Globus pallidus (tissue), 1 donor: Measurements from ENCODE around the gene MNDA.
"Not testable (repeated sequence)": the region's sequence is repeated elsewhere in the genome, so short reads cannot be mapped to it uniquely, and the experiment has no call there.

Source experiments
- DNase-seq: peaks from one replicate; pipeline ENCODE4 v3.0.0-alpha.2; 2015; ENCODE audit warnings: low spot score

MNDA gene

DNA sequence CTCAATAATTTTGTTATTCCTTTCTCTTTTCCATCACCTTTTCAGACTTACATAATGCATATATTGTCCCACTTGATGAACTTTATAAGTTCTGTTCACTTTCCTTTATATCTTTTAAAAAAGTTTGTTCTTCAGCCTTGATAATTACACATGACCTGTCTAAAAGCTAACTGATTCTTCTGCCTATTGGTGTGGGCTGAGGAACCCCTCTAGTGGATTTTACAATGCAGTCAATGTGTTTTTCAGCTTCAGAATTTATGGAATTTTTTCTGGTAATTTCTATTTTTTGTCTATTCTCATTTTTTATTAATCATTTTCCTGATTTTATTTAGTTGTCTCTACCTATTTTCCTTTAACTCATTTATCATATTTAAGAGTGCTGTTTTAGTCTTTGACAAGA lies 7.5 kb downstream of the MNDA start:
- no peak for DNase-seq

DNA sequence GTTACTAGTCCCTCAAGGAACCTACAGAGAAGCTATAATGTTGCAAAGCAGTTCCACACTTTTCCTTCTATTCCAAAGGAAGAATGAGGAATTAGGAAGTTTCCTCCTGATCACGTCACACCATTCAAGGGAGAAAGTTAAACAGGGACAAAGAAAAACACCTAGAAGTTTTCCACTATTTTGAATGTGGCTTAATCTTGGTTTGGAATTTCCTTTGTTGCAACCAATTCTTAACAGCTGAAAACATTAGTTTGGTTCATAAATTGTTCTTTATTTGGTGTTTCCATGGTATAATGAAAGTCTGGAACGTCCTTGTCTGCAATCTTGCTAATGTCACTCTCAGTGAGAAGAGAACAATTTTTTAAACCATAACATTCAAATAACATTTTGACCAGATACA lies 8.4 kb downstream of the MNDA start:
- no peak for DNase-seq

DNA sequence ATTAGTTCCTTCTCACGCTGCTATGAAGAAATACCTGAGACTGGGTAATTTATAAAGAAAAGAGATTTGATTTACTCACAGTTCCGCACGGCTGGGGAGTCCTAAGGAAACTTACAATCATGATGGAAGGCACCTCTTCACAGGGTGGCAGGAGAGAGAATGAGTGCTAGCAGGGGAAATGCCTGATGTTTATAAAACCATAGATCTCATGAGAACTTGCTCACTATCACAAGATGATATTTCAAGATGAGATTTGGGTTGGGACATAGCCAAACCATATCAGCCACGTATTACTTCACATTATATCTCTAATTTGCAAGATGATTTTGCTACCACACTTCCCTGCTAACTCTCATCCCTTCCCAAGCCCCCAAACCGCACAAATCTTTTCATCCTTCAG lies 9.1 kb downstream of the MNDA start:
- no peak for DNase-seq

DNA sequence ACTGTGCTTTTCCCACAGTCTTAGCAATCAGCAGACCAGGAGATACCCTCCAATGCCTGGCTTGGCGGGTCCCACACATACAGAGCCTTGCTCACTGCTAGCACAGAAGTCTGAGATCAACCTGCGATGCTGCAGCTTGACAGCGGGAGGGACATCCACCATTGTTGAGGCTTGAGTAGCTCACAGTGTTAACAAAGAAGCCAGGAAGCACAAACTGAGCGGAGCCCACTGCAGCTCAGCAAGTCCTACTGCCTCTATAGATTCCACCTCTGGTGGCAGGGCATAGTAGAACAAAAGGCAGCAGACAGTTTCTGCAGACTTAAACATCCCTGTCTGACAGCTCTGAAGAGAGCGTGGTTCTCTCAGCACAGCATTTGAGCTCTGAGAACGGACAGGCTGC lies 33.4 kb downstream of the MNDA start:
- no peak for DNase-seq

DNA sequence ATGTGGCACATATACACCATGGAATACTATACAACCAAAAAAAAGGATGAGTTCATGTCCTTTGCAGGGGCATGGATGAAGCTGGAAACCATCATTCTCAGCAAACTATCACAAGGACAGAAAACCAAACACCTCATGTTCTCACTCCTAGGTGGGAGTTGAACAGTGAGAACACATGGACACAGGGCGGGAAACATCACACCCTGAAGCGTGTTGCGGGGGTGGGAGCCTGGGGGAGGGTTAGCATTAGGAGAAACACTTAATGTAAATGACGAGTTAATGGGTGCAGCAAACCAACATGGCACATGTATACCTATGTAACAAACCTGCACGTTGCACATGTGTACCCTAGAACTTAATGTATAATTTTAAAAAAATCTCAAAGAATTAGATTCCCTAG lies 39.3 kb downstream of the MNDA start:
- DNase-seq: not testable (repeated sequence)

DNA sequence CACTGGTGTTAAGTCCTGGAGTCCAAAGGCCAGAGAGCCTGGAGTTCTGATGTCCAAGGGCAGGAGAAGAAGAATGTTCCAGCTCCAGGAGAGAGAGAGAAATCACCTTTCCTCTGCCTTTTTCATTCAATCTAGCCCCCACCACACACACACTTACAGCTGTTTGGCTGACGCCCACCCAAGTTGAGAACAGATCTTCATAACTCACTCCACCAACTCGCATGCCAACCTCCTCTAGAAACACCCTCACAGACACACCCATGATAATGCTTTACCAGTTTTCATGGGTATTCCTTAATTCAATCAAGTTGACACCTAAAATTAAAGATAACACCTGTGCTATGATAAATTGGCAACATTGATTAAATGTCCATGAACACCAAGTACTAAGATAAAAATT lies 42.0 kb downstream of the MNDA start:
- no peak for DNase-seq

DNA sequence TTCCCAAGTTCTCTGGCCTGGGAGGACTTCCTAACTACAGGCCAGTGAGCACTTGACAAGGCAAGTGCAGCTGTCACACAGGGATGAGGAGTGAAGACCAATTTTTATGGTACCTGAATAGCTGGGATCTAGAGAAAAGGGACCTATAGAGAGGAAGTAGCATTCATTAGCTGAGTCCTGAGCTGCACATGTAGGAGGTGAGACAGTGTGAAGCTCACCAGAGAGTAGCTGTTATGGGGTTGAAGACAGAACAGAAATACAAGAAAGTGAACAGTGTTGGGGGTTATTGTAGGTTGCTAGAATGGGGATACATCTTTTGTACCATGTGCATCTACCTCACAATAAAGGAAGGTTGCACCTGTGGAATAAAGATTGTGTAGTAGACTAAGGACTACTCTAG lies 62.5 kb downstream of the MNDA start:
- DNase-seq: no peak

DNA sequence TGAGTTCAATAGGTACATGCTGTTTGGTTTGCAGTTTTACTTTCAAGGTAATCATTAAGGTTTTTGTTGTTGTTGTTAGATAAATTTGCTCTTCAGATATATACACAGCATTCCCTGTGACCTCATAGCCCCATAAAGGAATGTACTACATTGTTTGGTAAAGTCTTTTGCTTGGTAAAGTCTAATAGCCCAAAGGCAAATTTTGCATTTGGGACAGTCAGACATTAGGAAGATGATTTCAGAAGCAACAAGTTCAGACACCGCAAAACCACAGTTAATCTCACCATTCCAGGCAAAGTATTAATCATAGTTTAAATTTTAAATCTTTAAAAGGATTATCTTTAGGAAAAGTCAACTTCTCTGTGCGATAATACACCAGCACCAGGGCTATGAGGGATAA lies 67.6 kb downstream of the MNDA start:
- no peak for DNase-seq
